Adrenal gland (tissue), 5 donors: Measurements from ENCODE around the gene GABARAPL1.

Source experiments
- CTCF ChIP-seq, 6 experiments: fragments of 450-650 bp in 4 of 6; fragments of 200-600 bp in 2 of 6; sonication (generic) in 1 of 6; IDR thresholded peaks; 1 replicate in 5 of 6; 2 replicates in 1 of 6; pipeline versions ENCODE4 v1.5.1 to v1.8.0; 2016 to 2021; ENCODE audit warnings: antibody characterized with exemption in 6 of 6, mild to moderate bottlenecking in 2 of 6, moderate library complexity in 1 of 6
- POLR2A ChIP-seq, 2 donors: fragments of 450-650 bp; IDR thresholded peaks; one replicate each; pipeline ENCODE4 v1.6.1; 2017; ENCODE audit warnings: antibody characterized with exemption in 2 of 2, mild to moderate bottlenecking in 2 of 2, moderate library complexity in 1 of 2
- donor health status: DM: no; HTN: no; CAD: no.

DNA sequence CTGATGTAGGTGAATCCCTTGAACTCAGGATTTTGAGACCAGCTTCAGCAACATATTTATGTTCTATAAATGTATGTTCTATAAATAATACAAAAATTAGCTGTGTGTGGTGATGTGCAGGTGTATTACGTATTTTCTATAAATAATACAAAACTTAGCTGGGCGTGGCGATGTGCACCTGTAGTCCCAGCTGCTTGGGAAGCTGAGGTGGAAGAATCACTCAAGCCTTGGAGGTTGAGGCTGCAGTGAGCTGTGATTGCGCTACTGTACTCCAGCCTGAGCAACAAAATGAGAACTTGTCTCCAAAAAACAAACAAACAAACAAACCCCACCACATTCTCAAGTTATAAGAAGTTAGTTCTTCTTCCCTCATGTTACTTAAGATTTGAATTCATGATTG, 39.5 kb downstream of the GABARAPL1 start:
- TF ChIP-seq CTCF (IDR thresholded peaks at IDR 0.05) (no peak), POLR2A (IDR thresholded peaks at IDR 0.05) (no peak)
